Measurements from ENCODE around the gene ADAMTS19.

Gene ADAMTS19

DNA sequence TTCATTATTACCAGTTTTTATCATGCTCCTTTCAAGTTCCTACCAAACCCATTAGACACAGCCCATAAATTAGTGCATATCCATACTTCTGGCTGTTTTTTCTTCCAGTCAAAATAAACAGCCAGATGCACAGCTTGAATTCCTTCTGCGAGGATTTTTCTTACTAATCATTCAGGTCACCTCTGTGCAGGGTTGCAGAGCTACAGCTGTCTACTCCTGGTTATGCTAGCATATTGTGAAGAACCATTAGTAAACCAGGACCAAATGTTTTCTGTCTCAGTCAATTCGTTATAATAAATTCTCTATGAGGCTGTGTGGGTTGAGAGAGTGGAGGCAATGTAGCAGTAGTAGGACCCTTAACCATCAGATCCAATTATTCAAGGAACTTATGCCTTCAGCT lies 279.7 kb downstream of the ADAMTS19 start:
- no peak for DNase-seq
- H3K27ac ChIP-seq = no peak overlapping the region
- no peaks in the 10 kb centered on the region for H3K4me1 ChIP-seq
- H3K9me3 ChIP-seq = no peaks in the 10 kb centered on the region
- no peaks in the 10 kb centered on the region for H3K36me3 ChIP-seq
- H3K27me3 ChIP-seq = no peaks in the 10 kb centered on the region
- no peak overlapping the region for H3K4me3 ChIP-seq
- intact Hi-C loops (cut with DNase I; ENCODE audit: low total_unique reads) = no loop called here
- TF ChIP-seq, protein P1, sequence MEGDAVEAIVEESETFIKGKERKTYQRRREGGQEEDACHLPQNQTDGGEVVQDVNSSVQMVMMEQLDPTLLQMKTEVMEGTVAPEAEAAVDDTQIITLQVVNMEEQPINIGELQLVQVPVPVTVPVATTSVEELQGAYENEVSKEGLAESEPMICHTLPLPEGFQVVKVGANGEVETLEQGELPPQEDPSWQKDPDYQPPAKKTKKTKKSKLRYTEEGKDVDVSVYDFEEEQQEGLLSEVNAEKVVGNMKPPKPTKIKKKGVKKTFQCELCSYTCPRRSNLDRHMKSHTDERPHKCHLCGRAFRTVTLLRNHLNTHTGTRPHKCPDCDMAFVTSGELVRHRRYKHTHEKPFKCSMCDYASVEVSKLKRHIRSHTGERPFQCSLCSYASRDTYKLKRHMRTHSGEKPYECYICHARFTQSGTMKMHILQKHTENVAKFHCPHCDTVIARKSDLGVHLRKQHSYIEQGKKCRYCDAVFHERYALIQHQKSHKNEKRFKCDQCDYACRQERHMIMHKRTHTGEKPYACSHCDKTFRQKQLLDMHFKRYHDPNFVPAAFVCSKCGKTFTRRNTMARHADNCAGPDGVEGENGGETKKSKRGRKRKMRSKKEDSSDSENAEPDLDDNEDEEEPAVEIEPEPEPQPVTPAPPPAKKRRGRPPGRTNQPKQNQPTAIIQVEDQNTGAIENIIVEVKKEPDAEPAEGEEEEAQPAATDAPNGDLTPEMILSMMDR (IDR thresholded peaks at IDR 0.05) = no peak

DNA sequence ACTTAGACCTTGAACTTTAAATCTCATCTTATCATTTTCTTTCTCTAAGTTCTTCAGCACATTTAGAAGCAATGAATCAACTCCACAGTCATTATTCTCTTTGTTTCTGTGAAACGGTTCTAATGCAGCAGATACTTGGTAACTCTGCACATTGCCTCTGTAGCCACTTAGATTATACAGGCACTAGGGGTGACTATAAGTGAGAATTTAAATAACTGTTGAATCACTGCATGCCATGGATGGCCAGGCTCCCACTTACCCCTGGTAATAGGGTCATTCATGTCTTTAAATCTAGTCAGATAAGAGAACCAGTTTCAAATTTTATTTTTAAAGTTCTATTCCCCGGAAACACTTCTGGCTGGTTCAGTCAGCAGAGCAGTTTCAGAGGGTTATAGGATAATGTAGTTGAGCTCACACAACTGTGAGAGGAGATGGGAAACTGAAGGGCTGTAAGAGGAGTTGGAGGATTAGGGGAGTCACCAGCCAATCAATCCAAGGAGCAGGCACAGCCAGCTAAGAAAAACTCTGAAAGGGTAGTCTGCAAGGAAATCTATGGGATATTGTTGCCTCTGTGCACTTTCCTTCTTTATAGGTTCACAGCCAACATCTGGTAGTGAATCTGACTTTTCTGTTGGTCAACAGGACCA lies 283.6 kb downstream of the ADAMTS19 start:
- Histone ChIP-seq H3K36me3 (no peaks in the 10 kb centered on the region), H3K27me3 (no peaks in the 10 kb centered on the region), H3K4me1 (no peaks in the 10 kb centered on the region), H3K4me3 (no peak overlapping the region), H3K9me3 (no peaks in the 10 kb centered on the region), H3K27ac (no peak overlapping the region)
- TF ChIP-seq, protein P1 (IDR thresholded peaks at IDR 0.05) = no peak
- DNase-seq = no peak
- intact Hi-C loops (cut with DNase I; ENCODE audit: low total_unique reads) = no loop called here

DNA sequence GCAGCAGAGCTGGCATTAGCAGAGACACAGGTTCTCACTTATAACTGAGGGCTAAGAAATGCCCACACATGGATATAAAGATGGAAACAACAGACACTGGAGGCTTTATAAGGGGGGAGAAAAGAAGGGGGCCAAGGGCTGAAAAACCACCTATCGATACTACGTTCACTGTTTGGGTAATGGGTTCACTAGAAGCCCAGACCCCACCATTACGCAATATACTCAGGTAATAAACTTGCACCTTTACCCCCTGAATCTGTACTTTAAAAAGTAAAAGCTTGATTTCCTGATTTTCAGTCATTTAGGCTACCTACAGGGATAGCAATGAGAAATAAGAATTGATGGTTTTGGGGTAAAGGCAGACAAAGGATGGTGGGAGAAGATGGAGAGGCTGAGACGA lies 285.9 kb downstream of the ADAMTS19 start:
- Histone ChIP-seq H3K9me3 (no peaks in the 10 kb centered on the region), H3K4me1 (no peaks in the 10 kb centered on the region), H3K27ac (no peak overlapping the region), H3K4me3 (no peak overlapping the region), H3K27me3 (no peaks in the 10 kb centered on the region), H3K36me3 (no peaks in the 10 kb centered on the region)
- TF ChIP-seq, protein P1 (IDR thresholded peaks at IDR 0.05) = no peak
- DNase-seq = no peak
- intact Hi-C loops (cut with DNase I; ENCODE audit: low total_unique reads) = no loop called here

DNA sequence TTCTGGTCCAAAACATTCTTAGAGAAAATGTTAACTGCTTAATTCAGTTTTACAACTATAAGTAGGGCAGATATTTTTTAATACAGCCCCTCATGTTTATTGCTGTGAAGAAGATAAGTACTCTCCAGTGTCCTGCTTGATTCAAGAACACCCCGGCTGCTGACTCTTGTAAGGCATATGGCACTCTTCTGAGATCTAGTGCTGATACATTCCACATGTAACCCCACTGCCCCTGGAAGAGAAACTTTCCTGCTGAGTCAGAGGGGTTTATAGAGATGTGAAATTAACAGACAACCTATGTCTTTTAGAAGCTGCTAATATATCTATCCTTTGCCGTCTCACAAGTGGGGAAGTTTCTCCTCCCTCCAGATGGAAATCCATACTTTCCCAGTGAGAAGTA lies 286.8 kb downstream of the ADAMTS19 start:
- DNase-seq = no peak
- Histone ChIP-seq H3K36me3 (no peaks in the 10 kb centered on the region), H3K27me3 (no peaks in the 10 kb centered on the region), H3K9me3 (no peaks in the 10 kb centered on the region), H3K4me3 (no peak overlapping the region), H3K27ac (no peak overlapping the region), H3K4me1 (no peaks in the 10 kb centered on the region)
- TF ChIP-seq, protein P1 (IDR thresholded peaks at IDR 0.05) = no peak
- intact Hi-C loops (cut with DNase I; ENCODE audit: low total_unique reads) = no loop called here

DNA sequence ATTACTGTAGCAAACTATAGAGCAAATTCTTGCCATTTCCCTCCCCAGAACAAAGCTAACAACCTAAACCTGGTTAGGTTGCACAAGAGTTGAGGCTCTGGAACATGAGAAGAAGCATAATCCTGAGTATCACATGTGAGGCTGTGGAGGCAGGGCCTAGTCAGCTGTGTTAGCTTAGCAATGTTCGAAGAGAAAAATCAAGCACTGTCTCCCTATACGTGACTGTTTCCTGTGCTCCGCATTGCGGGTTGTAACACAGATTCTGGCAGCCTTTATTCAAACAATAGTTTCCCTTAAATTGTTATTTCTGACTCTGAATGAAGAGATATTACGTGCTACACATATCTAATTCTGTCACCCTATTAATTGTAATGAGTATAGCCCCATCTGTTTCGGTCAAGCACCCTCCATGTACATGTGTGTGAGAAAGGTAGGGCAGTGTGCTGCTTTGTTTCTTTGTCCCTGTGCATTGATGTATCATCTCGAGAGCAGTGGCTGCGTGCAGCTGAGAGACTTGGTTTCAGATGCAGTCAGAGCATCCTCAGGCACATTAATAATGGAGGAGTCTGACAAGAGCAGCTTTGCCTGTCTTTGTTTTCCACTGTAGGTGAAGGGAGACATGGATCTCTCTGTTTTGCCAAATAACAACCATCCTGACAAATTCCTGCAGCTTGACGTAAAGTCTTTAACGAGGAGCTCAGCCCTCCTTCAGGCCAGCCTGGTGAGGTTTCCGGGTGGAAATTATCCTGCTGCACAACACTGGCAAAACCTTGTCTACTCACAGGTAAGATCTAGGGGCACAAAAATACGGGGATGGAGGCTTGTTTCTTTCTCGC lies 287.7 kb downstream of the ADAMTS19 start, which contains the start of gene MINAR2:
Gene MINAR2, plus strand, starts transcription at position 523 of the 836 bp plus-strand sequence. Its CDS starts 97 bp downstream, at position 620.
- no peak within 1 kb of the TSS for H3K27ac ChIP-seq
- H3K4me1 ChIP-seq = no peaks in the 10 kb centered on the region
- H3K4me3 ChIP-seq = no peak within 1 kb of the TSS
- H3K36me3 ChIP-seq = no peaks in the 10 kb centered on the region
- TF ChIP-seq, protein P1 (IDR thresholded peaks at IDR 0.05) = no peak
- DNase-seq = no peak
- no peaks in the 10 kb centered on the region for H3K27me3 ChIP-seq
- no peaks in the 10 kb centered on the region for H3K9me3 ChIP-seq
- intact Hi-C loops (cut with DNase I; ENCODE audit: low total_unique reads) = no loop called here

All from tibial artery (tissue), 4 donors.